Hepatocyte (in vitro differentiated cells): ENCODE measurements around the gene TLR1.

Experiments used
- CTCF ChIP-seq: fragments of 200-600 bp; sonication (generic); IDR thresholded peaks from 2 replicates; pipeline ENCODE4 v1.5.1; 2016; ENCODE audit warnings: antibody characterized with exemption, mild to moderate bottlenecking; ENCODE audit not compliant: poor library complexity
- EZH2phosphoT487 ChIP-seq: fragments of 200-600 bp; sonication (generic); IDR thresholded peaks from one replicate; pipeline ENCODE4 v1.6.1; 2018; ENCODE audit warnings: antibody characterized with exemption, mild to moderate bottlenecking, low read depth, moderate library complexity; ENCODE audit not compliant: unreplicated experiment, severe bottlenecking

GRCh38 chr4:38834570-38834969, 30.0 kb upstream of the TLR1 start:
- no peak for TF ChIP-seq CTCF
- TF ChIP-seq EZH2phosphoT487 = no peak
